K562 (cell line): ENCODE data around the gene POLN.

Experiments
- CHD1 ChIP-seq: fragments of 200-600 bp; sonication (generic); IDR thresholded peaks from one replicate; pipeline ENCODE4 v1.6.1; 2012; ENCODE audit warnings: mild to moderate bottlenecking, moderate library complexity, low read length, inconsistent platforms
- ELK1 ChIP-seq: sonication (generic); formaldehyde crosslinking; IDR thresholded peaks from 2 replicates; pipeline ENCODE4 v1.8.1; 2022; ENCODE audit warnings: missing genetic modification reagents
- HDAC1 ChIP-seq, 2 experiments: fragments of 450-650 bp; IDR thresholded peaks; 2 replicates each; pipeline ENCODE4 v1.6.1; 2016 to 2017; ENCODE audit warnings: inconsistent platforms in 1 of 2, mild to moderate bottlenecking in 1 of 2, moderate library complexity in 1 of 2
- HMGXB4 ChIP-seq: sonication (generic); formaldehyde crosslinking; IDR thresholded peaks from 2 replicates; pipeline ENCODE4 v1.8.1; 2023; ENCODE audit warnings: mild to moderate bottlenecking, missing genetic modification reagents
- MAX ChIP-seq: sonication (generic); formaldehyde crosslinking; IDR thresholded peaks from 2 replicates; pipeline ENCODE4 v1.9.0; 2022; ENCODE audit warnings: mild to moderate bottlenecking, missing genetic modification reagents
- MED1 ChIP-seq: sonication (generic); formaldehyde crosslinking; IDR thresholded peaks from 2 replicates; pipeline ENCODE4 v1.8.1; 2023; ENCODE audit warnings: missing genetic modification reagents, borderline replicate concordance
- SMC3 ChIP-seq: conservative IDR thresholded peaks from 2 replicates; pipeline ENCODE4 v1.6.1; 2011; ENCODE audit warnings: low read depth, low read length, improper control_type of control experiment; ENCODE audit not compliant: insufficient read depth
- TRIM28 ChIP-seq: fragments of 450-650 bp; IDR thresholded peaks from 2 replicates; pipeline ENCODE4 v1.6.1; 2017
- TF ChIP-seq, protein P1 (sequence below), 3 experiments: IDR thresholded peaks in 2 of 3; conservative IDR thresholded peaks in 1 of 3; 2 replicates each; pipeline ENCODE4 v1.5.1; 2011 to 2012; ENCODE audit warnings: low read length in 3 of 3, mild to moderate bottlenecking in 3 of 3, control low read depth in 2 of 3, improper control_type of control experiment in 1 of 3, inconsistent platforms in 1 of 3, low read depth in 1 of 3, mixed read lengths in 1 of 3, moderate library complexity in 1 of 3; ENCODE audit not compliant: insufficient read depth in 2 of 3

DNA sequence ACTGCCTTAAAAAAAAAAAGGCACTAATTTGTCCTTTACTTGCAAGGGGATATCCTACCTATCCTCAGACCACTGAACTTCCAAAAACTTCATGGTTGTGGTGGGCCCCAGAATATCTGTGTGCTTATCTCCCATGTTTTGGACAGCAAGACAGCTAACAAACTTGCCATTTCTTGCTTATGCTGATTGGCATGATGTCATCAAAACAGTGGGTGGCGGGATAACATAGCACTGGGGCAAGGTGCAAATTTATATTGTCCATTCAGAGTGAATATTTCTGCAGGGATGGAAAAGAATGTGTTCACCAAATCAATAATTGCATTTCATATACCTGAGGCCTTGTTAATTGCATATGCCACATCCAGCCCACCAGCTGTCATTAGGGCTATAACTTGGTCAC, 23.5 kb downstream of the POLN start:
- TF ChIP-seq ELK1 (CRISPR knock-in tag) (no peak), CHD1 (no peak), MED1 (CRISPR knock-in tag) (no peak), HMGXB4 (CRISPR knock-in tag) (no peak), HDAC1 (IDR thresholded peaks at IDR 0.05) (no peak), MAX (CRISPR knock-in tag) (no peak), SMC3 (no peak), TRIM28 (no peak)
- TF ChIP-seq, protein P1, sequence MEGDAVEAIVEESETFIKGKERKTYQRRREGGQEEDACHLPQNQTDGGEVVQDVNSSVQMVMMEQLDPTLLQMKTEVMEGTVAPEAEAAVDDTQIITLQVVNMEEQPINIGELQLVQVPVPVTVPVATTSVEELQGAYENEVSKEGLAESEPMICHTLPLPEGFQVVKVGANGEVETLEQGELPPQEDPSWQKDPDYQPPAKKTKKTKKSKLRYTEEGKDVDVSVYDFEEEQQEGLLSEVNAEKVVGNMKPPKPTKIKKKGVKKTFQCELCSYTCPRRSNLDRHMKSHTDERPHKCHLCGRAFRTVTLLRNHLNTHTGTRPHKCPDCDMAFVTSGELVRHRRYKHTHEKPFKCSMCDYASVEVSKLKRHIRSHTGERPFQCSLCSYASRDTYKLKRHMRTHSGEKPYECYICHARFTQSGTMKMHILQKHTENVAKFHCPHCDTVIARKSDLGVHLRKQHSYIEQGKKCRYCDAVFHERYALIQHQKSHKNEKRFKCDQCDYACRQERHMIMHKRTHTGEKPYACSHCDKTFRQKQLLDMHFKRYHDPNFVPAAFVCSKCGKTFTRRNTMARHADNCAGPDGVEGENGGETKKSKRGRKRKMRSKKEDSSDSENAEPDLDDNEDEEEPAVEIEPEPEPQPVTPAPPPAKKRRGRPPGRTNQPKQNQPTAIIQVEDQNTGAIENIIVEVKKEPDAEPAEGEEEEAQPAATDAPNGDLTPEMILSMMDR (IDR thresholded peaks at IDR 0.05 in 2 of 3, conservative IDR thresholded peaks at IDR 0.05 in 1 of 3; ENCODE audit: insufficient read depth in 2 of 3, low read depth in 1 of 3, low read length in 3 of 3), result no peak
